C4-2B (cell line): Measurements from ENCODE around the gene ARHGAP1.

Experiments
- H3K27ac ChIP-seq: fragments of 450-650 bp; 2 replicates; pipeline ENCODE4 v1.5.1; 2017
- ZFX ChIP-seq: fragments of 450-650 bp; IDR thresholded peaks from 2 replicates; pipeline ENCODE4 v1.6.1; 2017
- TF ChIP-seq, protein P1 (sequence below): fragments of 450-650 bp; conservative IDR thresholded peaks from 2 replicates; pipeline ENCODE4 v1.5.1; 2017; ENCODE audit warnings: mild to moderate bottlenecking

Gene ARHGAP1

DNA sequence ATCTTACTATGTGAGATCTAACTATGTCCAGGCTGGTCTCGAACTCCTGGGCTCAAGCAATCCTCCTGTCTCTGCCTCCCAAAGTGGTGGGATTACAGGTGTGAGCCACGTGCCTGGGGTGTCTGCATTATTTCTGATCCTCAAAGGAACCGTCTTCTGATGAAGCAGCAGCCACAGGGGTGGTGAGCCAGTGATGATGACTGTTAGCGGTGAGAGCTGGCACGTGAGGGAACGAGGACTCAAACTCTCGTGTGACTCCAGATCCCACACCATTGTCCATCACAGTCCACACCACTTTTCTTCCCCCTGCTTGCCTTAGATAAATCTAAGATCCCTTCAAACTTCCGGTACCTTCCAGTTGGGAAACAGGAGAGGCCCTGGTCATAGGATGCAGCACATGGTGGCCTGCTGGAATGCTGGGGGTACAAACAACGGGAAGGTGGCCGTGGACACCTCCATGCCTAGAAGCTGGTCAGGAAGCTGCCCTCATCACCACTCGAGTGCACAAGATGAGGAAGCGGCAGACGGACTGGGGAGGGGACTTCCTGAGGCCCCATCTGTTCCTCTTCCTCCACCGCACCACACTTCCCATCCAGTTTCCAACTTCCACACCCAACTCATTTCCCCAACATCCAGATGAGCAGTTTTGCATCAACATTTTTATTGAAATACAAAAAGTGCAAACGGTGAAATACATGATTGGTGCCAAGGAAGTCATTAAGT is 23.8 kb downstream of the ARHGAP1 start:
- H3K27ac ChIP-seq = no peak overlapping the region

DNA sequence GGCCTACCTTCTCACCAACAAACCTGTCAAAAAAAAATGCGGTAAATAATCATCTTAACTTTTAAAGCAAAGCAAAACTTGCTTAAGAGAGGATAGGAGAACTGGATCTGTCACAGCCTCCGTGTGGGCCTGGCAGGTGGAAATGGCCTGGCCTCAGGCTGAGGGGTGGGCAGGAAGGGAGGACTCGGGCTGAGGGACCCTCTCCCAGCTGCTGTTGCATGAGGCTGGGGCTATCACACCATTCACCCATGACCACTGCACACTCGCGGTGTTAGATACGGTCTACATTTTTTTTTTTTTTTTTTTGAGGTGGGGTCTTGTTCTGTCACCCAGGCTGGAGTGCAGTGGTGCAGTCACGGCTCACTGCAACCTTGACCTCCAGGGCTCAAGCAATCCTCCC is 24.5 kb downstream of the ARHGAP1 start:
- H3K27ac ChIP-seq = no peak overlapping the region
- TF ChIP-seq ZFX = no peak
- TF ChIP-seq, protein P1, sequence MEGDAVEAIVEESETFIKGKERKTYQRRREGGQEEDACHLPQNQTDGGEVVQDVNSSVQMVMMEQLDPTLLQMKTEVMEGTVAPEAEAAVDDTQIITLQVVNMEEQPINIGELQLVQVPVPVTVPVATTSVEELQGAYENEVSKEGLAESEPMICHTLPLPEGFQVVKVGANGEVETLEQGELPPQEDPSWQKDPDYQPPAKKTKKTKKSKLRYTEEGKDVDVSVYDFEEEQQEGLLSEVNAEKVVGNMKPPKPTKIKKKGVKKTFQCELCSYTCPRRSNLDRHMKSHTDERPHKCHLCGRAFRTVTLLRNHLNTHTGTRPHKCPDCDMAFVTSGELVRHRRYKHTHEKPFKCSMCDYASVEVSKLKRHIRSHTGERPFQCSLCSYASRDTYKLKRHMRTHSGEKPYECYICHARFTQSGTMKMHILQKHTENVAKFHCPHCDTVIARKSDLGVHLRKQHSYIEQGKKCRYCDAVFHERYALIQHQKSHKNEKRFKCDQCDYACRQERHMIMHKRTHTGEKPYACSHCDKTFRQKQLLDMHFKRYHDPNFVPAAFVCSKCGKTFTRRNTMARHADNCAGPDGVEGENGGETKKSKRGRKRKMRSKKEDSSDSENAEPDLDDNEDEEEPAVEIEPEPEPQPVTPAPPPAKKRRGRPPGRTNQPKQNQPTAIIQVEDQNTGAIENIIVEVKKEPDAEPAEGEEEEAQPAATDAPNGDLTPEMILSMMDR = no peak

More for the DNA sequence above, 23.8 kb downstream of the ARHGAP1 start:
- TF ChIP-seq, protein P1 = no peak
- no peak for TF ChIP-seq ZFX

DNA sequence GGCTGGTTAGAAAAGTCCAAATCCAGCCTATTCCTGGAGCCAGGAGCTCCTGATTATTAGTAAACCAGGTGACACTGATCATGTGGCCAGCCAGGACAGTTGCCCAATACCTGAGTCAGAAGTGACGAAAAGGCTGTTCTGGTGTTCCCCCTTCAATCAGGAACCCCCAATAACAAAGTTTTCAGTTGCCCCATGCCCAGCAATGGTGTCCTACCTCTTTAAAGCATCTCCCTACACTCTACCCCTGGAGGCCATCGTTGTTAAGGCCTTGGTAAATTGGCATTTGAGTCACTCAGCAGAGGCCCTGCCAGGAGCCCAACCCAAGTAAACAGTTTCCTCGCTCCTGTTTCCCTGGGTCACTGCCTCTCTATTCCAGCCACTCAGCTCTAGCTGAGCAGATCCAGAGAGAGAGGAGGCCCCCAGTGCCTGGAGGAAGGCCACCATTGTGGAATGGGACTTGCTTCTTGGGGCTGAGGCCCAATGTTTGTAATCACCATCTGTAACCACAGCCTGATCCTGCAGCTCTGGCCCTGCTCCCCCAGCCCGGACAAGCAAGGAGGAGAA is 25.0 kb downstream of the ARHGAP1 start:
- H3K27ac ChIP-seq = no peak overlapping the region
- TF ChIP-seq, protein P1 = no peak
- TF ChIP-seq ZFX = no peak

DNA sequence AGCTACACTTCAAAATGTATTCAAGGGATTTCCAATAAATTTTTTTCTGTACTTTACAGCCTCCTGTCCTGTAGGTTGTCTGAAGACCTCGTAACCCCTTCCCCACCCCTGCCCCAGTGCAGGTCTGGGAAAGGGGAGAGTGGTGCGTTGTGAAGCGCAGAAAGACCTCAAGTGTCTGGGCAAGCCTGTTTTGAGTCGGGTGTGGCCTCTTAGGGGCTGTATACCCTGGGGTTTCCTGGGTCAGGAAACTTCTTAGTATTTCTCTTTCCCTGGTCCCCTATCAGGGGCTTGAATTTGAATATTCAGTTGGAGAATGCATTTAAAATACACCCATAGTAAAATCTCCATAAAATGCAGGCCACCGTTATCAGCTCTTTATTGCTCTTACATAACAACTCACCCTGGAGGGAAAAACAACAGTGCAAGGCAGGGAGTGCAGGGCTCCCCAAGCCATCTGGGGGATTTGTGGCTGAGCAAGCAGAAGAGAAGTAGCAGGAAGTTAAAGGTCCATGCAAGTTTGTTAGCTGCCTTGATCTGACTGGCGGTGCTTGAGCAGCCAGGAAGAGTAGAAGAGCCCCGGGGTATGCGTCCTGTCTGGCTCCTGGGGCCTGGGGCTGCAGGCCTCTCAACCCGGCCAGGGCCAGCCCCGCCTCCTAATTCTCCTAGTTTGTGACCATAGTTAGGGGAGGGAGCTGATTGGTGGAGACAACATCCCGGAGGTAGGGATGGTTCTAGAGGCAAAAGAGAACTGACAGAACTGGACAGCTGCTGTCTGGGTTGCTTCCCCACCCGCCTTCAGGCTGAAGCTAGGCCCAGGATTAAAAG is 25.7 kb downstream of the ARHGAP1 start:
- H3K27ac ChIP-seq = no peak overlapping the region
- TF ChIP-seq ZFX = no peak
- TF ChIP-seq, protein P1 = no peak

DNA sequence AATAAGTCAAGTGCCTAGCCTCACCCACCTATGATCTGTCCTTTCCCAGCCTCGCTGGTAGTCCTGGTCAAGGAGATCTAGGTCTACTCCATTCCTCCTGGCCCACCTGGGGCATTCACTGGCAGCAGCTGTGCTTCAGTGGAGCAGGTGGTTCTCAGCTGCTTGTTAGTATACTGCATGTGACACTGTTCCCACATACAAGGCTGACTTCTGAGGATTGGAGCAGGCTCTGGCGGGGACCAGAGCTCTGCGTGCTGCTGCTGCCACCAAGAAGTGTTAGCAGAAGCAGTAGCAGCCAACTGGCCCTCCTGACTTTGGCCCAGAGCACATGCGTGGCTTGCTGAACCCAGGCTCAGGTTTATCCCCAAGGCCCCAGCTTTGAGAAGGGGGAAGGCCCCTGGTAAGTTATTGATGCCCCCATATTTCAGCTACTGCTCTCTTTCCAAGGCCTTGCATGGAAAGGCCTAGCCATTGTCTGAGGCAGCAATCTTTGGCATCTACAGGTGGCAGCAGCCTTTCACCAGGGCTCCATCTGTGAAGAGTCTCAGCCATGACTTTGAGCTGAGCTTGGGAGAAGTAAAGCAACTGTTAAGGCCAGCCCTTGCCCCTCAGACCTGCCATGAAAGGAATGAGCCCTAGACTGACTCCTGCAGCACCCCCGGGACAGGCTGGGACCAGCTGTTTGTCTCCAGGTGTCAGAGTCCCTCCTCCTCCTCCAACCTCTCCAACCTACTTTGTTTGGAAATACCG is 26.5 kb downstream of the ARHGAP1 start:
- no peak overlapping the region for H3K27ac ChIP-seq
- TF ChIP-seq ZFX = no peak
- TF ChIP-seq, protein P1 = no peak

DNA sequence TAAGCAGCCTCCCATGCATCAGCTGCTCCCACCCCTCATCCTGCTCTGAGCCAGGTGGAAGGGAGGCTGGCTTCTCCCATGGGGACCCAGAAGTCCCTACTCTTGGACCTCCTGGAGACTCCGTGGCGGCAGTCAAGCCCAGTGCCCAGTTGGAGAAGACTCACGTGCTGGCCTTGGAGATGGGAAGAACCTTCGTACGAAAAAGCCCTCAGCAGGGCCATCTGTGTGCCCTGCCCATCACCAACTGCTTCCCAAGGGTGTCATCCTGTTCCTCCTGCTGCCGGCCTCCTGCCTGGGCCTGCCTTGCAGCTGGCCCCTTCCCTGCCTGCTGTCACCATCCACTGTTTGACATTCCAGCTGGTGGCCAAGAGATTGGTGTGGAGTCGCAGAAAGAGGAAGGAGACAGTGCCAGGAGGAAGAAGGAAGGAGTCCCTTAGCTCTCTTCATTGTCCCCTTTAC is 28.0 kb downstream of the ARHGAP1 start:
- TF ChIP-seq, protein P1 = no peak
- no peak for TF ChIP-seq ZFX
- H3K27ac ChIP-seq = no peak overlapping the region
